Testis (tissue), 2 donors: ENCODE data around the gene MORN4.

Source experiments
- POLR2A ChIP-seq: fragments of 450-650 bp; IDR thresholded peaks from one replicate; pipeline ENCODE4 v1.6.1; 2017; ENCODE audit warnings: antibody characterized with exemption, mild to moderate bottlenecking, moderate library complexity
- TF ChIP-seq, protein P1 (sequence below), 3 experiments: fragments of 450-650 bp in 2 of 3; fragments of 200-600 bp in 1 of 3; sonication (generic) in 1 of 3; IDR thresholded peaks; one replicate each; pipeline ENCODE4 v1.5.1; 2016 to 2019; ENCODE audit warnings: antibody characterized with exemption in 3 of 3, mild to moderate bottlenecking in 2 of 3, moderate library complexity in 1 of 3

GRCh38 chr10:97601268-97602215 lies 31.8 kb downstream of the MORN4 start:
- TF ChIP-seq, protein P1, sequence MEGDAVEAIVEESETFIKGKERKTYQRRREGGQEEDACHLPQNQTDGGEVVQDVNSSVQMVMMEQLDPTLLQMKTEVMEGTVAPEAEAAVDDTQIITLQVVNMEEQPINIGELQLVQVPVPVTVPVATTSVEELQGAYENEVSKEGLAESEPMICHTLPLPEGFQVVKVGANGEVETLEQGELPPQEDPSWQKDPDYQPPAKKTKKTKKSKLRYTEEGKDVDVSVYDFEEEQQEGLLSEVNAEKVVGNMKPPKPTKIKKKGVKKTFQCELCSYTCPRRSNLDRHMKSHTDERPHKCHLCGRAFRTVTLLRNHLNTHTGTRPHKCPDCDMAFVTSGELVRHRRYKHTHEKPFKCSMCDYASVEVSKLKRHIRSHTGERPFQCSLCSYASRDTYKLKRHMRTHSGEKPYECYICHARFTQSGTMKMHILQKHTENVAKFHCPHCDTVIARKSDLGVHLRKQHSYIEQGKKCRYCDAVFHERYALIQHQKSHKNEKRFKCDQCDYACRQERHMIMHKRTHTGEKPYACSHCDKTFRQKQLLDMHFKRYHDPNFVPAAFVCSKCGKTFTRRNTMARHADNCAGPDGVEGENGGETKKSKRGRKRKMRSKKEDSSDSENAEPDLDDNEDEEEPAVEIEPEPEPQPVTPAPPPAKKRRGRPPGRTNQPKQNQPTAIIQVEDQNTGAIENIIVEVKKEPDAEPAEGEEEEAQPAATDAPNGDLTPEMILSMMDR (IDR thresholded peaks at IDR 0.05): no peak
- TF ChIP-seq POLR2A: no peak
